AG10803 (cell line): Measurements from ENCODE around the gene TUB.

Experiments
- DNase-seq: peaks from one replicate; pipeline ENCODE4 v3.0.0; 2010; ENCODE audit warnings: low read depth
- H3K4me3 ChIP-seq: 2 replicates; pipeline ENCODE4 v1.5.1; 2011; ENCODE audit warnings: mild to moderate bottlenecking, low read length, control low read depth
- TF ChIP-seq, protein P1 (sequence below): conservative IDR thresholded peaks from 2 replicates; pipeline ENCODE4 v1.5.1; 2011; ENCODE audit warnings: mild to moderate bottlenecking, low read length, control low read depth, inconsistent platforms

The TUB gene

DNA sequence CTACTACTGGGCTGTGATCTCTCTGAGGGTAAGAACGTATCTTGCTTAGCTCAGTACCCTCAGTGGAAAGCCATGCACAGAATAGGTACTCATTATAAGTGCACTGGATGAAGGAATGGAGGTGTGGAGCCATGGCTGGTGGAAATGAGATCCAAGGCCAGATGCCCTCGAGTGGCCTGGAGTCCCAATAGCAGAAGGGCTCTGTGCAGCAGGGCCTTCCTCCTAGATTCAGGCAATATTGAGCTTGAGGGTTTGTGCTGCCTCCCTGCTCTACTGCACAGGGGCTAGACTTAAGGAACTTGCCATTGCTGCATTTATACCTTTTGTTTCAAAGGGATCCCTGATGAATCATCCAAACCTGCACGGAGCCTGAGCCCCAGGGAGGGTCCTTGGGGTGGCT is 33.6 kb upstream of the TUB start:
- TF ChIP-seq, protein P1, sequence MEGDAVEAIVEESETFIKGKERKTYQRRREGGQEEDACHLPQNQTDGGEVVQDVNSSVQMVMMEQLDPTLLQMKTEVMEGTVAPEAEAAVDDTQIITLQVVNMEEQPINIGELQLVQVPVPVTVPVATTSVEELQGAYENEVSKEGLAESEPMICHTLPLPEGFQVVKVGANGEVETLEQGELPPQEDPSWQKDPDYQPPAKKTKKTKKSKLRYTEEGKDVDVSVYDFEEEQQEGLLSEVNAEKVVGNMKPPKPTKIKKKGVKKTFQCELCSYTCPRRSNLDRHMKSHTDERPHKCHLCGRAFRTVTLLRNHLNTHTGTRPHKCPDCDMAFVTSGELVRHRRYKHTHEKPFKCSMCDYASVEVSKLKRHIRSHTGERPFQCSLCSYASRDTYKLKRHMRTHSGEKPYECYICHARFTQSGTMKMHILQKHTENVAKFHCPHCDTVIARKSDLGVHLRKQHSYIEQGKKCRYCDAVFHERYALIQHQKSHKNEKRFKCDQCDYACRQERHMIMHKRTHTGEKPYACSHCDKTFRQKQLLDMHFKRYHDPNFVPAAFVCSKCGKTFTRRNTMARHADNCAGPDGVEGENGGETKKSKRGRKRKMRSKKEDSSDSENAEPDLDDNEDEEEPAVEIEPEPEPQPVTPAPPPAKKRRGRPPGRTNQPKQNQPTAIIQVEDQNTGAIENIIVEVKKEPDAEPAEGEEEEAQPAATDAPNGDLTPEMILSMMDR = no peak
- H3K4me3 ChIP-seq = no peak overlapping the region
- no peak for DNase-seq

DNA sequence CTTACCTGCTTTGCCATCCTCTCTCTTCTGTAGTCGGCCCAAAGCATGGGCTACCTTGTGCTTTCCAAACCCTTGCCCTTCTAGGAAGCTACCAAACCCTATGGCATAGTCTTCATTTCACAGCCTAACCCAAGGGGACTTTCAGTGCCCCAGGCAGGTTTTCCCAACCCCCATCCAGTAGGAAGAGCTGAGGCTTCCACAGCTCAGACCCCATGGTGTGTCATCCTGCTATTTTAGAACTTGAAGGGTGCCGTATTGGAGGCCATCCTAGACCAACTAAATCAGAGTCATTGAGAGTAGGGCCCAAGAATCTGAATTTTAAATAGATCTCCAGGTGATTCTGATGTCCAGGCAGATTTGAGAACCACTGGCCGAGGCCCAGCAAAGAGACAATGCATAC is 31.9 kb upstream of the TUB start:
- DNase-seq = no peak
- TF ChIP-seq, protein P1 = no peak

DNA sequence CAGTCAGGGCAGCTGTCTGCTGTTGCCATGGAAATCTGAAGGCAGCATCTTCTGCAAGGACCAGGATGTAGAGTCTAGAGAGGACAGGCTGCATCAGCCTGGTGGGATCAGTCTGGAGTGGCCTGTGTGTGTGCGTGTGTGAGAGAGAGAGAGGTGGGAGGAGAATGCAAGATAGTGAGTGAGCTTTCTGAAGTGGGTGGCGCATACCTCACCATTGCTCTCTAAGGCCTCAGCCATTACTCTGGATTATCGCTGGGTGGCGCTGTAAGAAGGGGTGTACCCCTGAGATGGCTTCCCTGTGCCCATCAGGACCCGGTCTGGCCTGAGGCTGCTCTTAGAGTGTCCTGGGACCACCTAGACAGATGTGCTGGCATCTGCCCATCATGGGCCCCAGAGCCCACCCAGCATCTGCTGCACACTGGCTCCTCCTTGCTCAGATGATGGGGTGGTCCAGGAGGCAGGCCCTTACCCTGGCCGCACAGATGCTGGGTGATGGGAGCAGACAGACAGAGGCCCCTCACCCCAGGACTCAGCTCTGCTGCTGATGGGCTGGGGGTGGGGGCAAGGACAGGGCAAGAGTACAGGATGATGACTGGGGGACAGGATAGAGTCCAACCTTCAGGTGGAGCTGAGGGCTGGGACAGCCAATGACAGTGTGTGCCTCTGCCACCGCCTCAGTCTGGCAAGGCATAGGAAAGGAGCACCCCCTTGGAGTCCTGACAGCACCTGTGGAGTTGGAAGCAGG is 25.7 kb upstream of the TUB start:
- H3K4me3 ChIP-seq = no peak overlapping the region
- DNase-seq = no peak

More for the DNA sequence above, 31.9 kb upstream of the TUB start:
- H3K4me3 ChIP-seq = no peak overlapping the region

DNA sequence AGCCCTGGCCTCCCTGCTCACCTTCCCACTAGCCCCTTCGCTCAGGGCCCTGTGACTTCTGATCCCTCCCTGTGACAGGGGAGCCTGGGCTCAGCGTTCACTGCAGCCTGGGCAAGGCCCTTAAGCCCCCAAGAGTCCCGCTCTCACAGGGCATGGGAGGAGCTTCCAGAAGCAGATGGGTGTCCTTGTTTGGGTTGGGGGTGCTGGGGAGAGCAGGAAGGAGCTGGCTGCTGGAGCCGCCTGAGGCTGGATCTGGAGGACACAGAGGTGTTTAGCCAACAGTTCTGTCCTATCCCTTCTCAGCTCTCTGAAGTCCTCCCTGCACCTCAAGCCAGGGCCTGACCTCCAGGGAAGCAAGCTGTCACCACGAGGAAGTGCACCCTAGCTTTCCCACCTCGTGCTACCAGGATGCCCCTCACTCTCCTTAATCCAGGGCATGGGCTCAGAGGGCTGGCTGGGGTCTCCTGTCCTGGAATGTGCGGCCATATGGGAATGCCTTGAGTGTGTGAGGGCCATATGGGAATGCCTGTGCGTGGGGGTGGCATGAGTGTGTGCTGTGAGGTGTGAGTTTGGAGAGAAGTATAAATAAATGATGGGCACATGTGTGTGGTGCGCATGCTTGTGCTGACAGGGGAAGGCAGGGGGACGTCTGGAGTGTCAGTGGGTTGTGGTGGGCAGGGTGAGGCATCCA is 25.0 kb upstream of the TUB start:
- H3K4me3 ChIP-seq = no peak overlapping the region
- DNase-seq = no peak

More for the DNA sequence above, 25.7 kb upstream of the TUB start:
- TF ChIP-seq, protein P1 = no peak; the same call in 1 of the 2 replicates

DNA sequence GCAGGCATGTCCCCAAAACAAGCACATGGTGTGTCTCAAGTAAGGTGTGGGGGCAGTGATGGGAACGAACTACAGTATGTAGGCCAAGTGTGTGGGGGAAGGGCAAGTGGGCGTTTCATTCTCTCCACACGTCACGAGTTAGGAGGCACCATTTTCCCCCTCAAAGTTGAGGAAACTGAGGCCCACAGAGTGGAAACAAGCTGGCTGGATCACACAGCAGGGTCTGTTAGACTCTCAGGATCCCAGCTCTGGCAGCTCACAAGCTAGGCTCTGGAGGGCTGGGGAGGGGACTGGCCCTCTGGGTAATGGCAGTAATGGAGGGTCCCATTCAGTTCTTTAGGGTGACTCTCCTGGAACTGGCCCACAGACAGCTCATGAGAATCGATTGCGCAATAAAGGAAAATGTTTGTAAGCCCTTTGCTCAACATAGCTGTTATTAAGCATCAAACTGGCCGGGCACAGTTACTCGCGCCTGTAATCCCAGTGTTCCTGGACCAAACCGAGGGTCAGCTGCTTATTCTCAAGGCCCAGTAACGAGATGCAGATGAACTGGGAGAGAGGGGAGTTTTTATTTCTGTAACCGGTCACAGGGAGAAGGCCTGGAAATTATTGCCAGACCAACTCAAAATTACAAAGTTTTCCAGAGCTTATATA is 24.1 kb upstream of the TUB start:
- no peak overlapping the region for H3K4me3 ChIP-seq
- TF ChIP-seq, protein P1 = no peak
- DNase-seq = peak; percentile 86

More for the DNA sequence above, 25.0 kb upstream of the TUB start:
- TF ChIP-seq, protein P1 = no peak

DNA sequence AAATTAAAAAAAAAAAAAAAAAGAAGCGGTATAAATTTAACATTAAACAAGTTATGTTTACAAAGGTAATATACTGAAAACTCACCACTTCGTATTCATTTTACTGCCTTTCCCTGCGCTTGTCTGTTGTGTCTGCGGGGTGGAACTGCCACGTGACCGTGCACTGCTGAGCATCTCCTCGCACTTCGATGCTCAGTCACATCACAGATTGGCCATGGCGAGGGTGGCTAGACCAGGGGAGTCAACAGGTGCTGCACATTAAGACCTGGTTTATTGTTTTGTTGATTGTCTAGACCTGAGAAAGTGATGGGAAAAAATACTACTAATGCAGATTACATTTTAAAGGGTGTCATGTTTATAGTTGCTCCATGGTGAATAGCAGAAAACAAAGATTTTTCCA is 22.8 kb upstream of the TUB start:
- no peak for DNase-seq
- no peak overlapping the region for H3K4me3 ChIP-seq
- TF ChIP-seq, protein P1 = no peak
